ENCODE data around the gene SERPINA7. TPM values are rescaled to one million over a fixed set of nuclear protein-coding genes. Genes with fewer than 3 reads are reported as not detected.

SERPINA7 gene
- total and polyA plus RNA-seq, 7 donors, result not detected

DNA sequence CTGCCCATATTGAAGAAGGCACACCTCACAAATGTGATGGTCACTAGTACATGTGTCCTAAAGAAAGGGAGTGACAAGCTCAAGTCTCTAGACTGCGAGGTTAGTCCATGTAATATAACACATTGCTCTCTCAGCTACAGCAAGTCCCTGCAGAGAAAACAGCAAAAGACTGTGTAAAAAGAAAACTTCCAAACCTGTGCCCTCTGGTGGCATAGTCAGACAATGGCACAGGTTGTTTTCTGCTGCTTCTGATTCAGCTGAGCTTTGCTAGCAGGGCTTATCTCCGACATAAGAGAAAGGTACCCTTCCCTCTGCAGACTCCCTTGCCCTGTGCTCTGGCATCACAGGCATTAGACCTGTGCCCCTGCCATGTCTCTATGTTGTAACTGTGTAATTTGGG, 1.4 kb upstream of the SERPINA7 start:
- H3K4me3 ChIP-seq, result no peak overlapping the region
- no peaks in the 10 kb centered on the region for H3K4me1 ChIP-seq
- H3K27me3 ChIP-seq, result no peaks in the 10 kb centered on the region
- H3K27ac ChIP-seq, result no peak overlapping the region
- WGBS, 2 donors, result 11 to 38% methylated on average over 2 of the region's 2 CpGs
- no peaks in the 10 kb centered on the region for H3K36me3 ChIP-seq
- TF ChIP-seq, protein P1, sequence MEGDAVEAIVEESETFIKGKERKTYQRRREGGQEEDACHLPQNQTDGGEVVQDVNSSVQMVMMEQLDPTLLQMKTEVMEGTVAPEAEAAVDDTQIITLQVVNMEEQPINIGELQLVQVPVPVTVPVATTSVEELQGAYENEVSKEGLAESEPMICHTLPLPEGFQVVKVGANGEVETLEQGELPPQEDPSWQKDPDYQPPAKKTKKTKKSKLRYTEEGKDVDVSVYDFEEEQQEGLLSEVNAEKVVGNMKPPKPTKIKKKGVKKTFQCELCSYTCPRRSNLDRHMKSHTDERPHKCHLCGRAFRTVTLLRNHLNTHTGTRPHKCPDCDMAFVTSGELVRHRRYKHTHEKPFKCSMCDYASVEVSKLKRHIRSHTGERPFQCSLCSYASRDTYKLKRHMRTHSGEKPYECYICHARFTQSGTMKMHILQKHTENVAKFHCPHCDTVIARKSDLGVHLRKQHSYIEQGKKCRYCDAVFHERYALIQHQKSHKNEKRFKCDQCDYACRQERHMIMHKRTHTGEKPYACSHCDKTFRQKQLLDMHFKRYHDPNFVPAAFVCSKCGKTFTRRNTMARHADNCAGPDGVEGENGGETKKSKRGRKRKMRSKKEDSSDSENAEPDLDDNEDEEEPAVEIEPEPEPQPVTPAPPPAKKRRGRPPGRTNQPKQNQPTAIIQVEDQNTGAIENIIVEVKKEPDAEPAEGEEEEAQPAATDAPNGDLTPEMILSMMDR (IDR thresholded peaks at IDR 0.05), result peak in 1 of 4 experiments; percentile 12
- TF ChIP-seq POLR2A (IDR thresholded peaks at IDR 0.05) (no peak), EP300 (IDR thresholded peaks at IDR 0.05) (no peak), POLR2AphosphoS5 (IDR thresholded peaks at IDR 0.05) (no peak)
- intact Hi-C loops (cut with DNase I), result no loop called here
- DNase-seq, result no peak
- H3K9me3 ChIP-seq, result no peaks in the 10 kb centered on the region

GRCh38 chrX:106037835-106038473, 573 bp downstream of the SERPINA7 start:
- Histone ChIP-seq H3K4me3 (no peak overlapping the region), H3K36me3 (no peaks in the 10 kb centered on the region), H3K9me3 (no peaks in the 10 kb centered on the region), H3K27ac (no peak overlapping the region), H3K27me3 (no peaks in the 10 kb centered on the region), H3K4me1 (no peaks in the 10 kb centered on the region)
- intact Hi-C loops (cut with DNase I), result no loop called here
- WGBS, 2 donors, result 93 to 100% methylated on average over 1 of the region's 1 CpG
- TF ChIP-seq EP300 (IDR thresholded peaks at IDR 0.05) (no peak), POLR2AphosphoS5 (IDR thresholded peaks at IDR 0.05) (no peak), POLR2A (IDR thresholded peaks at IDR 0.05) (no peak)
- TF ChIP-seq, protein P1 (IDR thresholded peaks at IDR 0.05), result no peak
- no peak for DNase-seq

DNA sequence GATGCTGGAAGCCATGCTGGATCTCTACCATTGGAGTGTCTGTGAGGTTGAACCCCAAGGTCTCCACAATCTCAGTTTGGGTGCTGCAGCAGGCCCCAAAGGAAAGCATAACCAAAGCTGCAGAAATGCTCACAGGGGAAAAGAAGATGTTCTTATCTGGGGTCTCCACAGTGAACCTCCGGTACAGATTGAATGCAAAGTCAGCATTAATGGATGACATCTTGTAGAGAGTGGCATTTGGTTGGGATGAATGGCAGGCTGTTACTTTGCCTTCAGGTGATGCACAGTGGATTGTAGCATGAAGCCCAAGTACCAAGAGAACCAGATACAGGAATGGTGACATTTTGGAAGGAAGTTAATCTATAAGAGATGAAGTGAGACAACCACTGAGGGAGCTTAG, 1.8 kb downstream of the SERPINA7 start:
- intact Hi-C loops (cut with DNase I), result no loop called here
- H3K4me3 ChIP-seq, result no peak overlapping the region
- no peak for DNase-seq
- H3K27me3 ChIP-seq, result no peaks in the 10 kb centered on the region
- TF ChIP-seq POLR2AphosphoS5 (IDR thresholded peaks at IDR 0.05) (no peak), POLR2A (IDR thresholded peaks at IDR 0.05) (no peak), EP300 (IDR thresholded peaks at IDR 0.05) (no peak)
- TF ChIP-seq, protein P1 (IDR thresholded peaks at IDR 0.05), result no peak
- 91 to 92% methylated on average over 1 of the region's 1 CpG for WGBS, 2 donors
- H3K27ac ChIP-seq, result no peak overlapping the region
- no peaks in the 10 kb centered on the region for H3K9me3 ChIP-seq
- no peaks in the 10 kb centered on the region for H3K36me3 ChIP-seq
- no peaks in the 10 kb centered on the region for H3K4me1 ChIP-seq

DNA sequence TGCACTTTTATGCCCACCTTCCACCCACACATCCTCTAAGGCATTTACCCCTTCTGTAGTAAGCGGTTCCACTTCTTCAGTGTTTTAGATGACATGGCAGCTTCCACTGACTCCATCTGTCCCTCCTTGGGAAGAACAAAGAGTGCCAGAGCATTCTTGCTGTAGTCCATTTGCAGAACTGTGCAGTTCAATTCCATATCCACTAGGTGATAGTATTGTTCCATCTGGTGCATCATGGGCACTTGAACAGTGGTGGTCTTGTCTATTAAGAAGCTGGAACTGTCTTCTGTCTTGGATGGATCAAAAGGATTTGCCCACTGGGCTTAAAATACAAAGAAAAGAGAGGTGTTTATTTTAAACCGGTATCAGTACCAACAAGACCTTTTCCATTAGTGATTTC, 3.5 kb downstream of the SERPINA7 start:
- no peaks in the 10 kb centered on the region for H3K36me3 ChIP-seq
- no peak overlapping the region for H3K4me3 ChIP-seq
- intact Hi-C loops (cut with DNase I), result no loop called here
- no peaks in the 10 kb centered on the region for H3K27me3 ChIP-seq
- no peak overlapping the region for H3K27ac ChIP-seq
- no peaks in the 10 kb centered on the region for H3K4me1 ChIP-seq
- no peak for TF ChIP-seq POLR2A (IDR thresholded peaks at IDR 0.05)
- TF ChIP-seq, protein P1 (IDR thresholded peaks at IDR 0.05), result no peak
- 82 to 91% methylated on average over 2 of the region's 2 CpGs for WGBS, 2 donors
- no peaks in the 10 kb centered on the region for H3K9me3 ChIP-seq
- no peak for DNase-seq

DNA sequence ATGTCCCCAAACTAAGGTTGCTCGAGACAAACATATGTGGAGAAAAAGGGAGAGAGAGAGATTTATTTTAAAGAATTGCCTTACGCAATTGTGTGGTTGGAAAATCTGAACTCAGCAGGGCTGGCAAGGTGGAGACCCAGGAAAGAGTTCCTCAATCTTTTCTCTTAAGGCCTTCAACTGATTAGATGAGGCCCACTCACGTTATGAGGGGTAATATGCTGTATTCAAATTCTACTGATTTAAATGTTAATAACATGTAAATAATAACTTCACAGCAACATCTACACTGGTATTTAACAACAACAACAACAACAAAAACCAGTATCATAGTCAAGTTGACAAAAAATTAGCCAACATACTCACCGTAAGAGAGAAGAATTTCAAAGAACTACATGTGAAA, 14.6 kb downstream of the SERPINA7 start:
- no peak overlapping the region for H3K4me3 ChIP-seq

More for the DNA sequence above, 14.6 kb downstream of the SERPINA7 start:
- intact Hi-C loops (cut with DNase I), result no loop called here
- Histone ChIP-seq H3K36me3 (no peaks in the 10 kb centered on the region), H3K27me3 (no peaks in the 10 kb centered on the region), H3K4me1 (no peaks in the 10 kb centered on the region), H3K27ac (no peak overlapping the region), H3K9me3 (no peaks in the 10 kb centered on the region)
- WGBS, 2 donors, result 87 to 92% methylated on average over 4 of the region's 4 CpGs
- no peak for DNase-seq
- TF ChIP-seq POLR2AphosphoS5 (IDR thresholded peaks at IDR 0.05), result no peak
- TF ChIP-seq, protein P1 (IDR thresholded peaks at IDR 0.05), result no peak
- TF ChIP-seq EP300 (IDR thresholded peaks at IDR 0.05), result no peak
- no peak for TF ChIP-seq POLR2A (IDR thresholded peaks at IDR 0.05)
